Activated CD8-positive, alpha-beta memory T cell treated with anti-CD3 and anti-CD28 coated beads, Interleukin-2, amount 50 U/mL, for 24 hours (primary cell): ENCODE results near the gene CGREF1.

Experiments
- DNase-seq: peaks from one replicate; pipeline ENCODE4 v3.0.0-alpha.2; 2020; ENCODE audit errors: extremely low read depth

CGREF1 gene

DNA sequence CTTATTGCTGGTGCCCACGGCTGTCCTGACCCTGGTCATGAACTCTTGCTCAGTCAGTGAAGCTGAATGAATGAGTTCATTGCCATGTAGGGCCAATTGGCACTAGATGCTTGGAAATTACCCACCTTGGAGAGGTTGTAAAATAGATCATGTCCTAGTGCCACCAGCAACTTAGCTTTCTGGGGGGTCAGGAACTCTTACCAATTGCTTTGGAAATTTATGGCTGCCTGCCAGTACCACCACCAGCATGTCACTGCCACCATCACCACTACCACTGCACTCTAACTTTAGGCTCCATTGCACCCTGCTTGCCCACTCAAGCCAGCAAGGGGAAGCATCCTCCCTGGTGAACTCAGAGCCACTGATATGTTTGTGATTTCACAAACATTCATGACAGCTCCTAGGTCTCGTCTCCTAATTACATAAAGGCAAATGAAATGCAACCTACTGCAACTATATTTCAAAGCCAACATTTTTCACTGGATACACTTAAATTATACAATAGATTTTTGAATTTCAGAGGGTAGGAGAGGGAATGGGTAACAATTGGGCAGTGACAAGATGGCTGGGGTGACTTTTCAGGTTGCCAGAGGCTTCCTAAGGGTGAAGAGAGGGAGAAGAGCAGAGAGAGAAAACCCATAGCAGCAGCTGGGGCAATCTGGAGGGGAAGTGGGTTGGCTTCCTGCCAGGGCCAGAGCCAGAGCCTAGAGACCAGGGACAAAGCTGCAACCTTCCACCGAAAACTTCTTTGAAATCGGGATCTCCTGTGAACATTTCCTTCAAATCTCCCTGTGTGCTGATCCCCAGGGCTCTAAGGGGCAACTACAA lies 44.0 kb downstream of the CGREF1 start:
- DNase-seq = no peak

DNA sequence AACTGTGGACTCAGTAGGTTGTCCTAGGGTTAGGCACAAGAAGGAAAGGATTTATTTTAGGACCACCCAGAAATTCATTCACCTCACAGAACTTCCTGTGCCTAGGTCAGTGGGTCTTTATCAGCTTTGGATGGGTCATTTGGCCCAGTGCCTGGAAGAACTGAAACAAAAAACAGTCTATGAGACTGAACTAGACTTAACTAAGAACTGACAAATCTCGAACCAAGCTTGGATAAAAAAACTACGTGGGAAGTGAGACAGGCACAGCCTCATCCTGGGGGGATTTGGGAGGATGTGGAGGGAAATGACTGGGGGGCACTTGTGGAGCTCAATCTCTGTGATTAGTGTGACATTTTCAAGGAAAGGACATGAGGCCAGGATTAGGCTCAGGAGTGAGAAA lies 45.1 kb downstream of the CGREF1 start:
- no peak for DNase-seq

DNA sequence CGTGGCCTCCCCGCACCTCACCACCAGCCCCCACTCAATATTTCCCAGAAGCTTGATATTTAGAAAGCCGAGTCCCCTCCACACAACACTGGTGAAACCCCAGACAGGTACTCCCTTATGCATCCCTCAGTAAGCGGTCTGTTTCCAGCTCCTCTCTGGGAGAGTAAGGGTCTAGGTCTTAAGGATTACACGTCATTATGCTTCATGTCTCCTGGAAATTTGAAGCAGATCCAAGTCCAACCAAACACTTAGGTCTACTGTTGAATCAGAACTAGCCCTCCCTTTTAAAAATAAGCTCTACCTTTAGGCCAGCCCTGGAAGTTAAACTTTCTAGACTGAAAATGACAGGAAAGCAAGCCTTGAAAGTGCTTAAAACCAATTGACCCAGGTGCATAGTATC lies 46.0 kb downstream of the CGREF1 start:
- DNase-seq = no peak

DNA sequence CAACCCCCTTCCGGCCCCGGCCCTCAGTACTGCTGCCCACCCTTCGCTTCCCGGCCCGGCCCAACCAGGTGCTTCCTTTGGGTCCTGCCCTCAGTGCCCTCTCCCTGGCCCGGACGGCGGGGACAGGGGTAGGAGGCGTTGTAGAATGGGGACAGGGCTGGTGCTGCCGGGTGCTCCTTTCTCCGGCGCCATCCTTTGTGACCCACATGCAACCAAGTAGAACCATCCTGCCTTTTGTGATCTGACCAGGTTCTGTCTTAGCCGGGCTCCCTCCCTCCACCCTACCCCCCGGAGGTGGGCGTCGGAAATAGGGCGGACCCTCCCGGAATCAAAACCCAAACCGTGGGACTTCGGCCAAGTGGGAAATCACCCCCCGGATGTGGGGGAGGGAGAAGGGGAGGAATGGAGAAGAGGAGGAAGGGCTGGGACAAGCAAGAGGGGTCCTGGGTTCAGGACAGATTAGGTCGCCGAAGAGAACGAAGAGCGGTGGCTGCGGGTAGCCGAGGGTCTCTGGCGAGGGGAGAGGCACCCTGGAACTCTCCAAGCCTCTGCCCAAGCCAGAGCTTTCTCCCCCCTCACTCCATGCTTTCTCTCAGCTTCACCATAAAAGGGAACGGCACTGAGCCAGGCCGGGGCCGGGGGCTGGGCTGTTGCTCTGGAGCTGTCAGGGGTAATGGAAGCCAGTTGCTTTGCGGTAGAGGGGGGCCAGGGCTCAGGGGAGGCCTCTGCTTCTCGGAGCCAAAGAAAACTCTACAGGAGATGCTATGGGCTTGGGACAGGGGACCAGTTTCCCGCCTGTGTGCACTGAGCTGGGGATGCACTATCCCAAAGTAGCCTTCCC lies 46.7 kb downstream of the CGREF1 start:
- DNase-seq = no peak

DNA sequence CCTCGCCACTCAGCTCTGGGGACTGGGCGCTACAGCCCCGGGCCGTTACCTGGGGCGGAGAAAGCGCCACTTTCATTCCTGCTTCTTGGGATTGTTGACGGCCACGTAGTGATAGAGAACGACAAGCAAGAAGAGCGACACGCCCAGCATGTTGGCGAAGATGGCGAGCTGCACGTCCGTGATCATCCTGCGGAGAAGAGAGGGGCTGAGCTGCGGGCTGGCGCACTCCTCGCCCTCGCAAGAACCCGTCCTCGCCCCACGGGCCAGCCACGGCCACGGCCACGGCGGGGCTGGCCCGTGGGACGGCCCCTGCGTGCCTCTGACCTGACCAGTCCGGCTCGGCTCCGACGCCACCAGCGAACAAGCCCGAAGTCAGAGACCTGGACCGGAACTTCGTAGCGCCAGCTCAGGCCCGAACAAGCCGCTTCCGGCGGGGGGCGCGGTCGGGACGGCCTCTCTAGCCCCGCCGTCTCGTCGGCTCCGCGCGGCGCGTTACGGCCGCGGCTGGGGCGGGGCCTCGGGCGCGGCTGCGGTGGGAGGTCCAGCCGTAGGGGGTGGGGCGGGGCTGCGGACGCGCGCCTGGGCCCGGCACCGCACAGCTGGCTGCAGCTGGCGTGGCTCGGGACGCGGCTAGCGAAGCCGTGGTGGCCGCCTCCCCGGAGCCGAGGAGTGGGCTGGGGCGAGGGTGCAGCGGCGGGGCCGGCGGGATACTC lies 47.5 kb downstream of the CGREF1 start, which contains the start of gene OST4:
Gene OST4, minus strand, starts transcription at position 378 of the 713 bp plus-strand sequence.
- peak; percentile 70 for DNase-seq

DNA sequence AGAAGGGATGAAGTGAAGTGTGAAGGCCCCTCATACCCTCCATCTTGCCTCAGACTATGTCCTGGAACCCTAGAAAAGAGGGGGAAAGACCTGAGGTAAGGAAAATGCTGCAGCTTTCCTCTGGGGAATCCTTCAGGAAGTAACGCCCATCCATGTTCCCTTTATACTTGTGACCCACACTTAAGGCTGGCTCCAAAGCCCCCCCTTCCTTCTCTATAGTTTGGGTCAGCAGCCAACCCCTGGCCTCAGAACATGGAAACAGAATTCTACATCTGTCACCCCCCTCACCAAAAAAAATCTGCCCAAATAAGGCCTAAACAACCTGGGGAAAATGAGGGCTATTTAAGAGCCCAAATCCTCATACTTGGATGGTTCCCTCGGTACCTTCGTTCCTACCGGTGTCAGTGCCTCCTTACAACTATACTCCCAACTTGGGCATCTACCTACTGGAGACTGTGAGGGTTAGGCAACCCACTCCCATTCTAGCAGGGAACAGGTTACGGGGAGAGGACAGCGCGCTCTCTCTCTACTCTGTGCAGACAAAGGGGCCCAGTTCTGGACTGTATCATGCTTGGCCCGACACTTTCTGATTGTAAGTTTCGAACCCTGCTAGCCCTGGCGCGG lies 48.2 kb downstream of the CGREF1 start:
- DNase-seq = no peak

DNA sequence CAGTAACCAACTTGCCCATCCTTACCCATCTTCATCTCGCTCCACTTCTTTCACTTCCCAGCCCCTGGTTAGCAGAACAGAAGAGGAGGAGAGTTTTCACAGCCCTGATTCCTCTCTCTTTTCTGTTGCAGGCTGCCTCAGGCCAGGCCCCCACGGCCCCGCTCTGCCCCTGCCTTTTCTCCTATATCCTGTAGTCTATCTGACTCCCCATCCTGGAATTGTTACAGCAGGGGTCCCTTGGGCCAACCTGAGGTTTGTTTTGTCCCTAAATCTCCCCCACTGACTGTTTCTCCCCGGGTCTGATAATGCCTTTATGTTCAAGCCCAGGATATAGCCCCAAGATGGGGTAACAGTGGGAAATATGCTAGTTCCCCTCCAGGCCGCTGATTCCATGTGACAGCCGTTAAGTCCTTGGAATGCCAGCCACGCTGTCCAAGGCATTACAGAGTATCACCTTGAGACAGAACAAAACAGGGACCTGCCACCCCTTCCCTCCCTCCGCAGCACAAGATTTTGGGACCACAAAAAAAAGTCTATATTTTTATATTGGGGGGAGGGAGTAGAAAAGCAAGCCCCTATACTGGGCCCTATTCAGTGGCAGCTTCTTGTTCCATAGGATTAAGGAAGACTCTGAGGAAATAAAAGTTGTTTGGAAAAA lies 48.8 kb downstream of the CGREF1 start:
- no peak for DNase-seq

DNA sequence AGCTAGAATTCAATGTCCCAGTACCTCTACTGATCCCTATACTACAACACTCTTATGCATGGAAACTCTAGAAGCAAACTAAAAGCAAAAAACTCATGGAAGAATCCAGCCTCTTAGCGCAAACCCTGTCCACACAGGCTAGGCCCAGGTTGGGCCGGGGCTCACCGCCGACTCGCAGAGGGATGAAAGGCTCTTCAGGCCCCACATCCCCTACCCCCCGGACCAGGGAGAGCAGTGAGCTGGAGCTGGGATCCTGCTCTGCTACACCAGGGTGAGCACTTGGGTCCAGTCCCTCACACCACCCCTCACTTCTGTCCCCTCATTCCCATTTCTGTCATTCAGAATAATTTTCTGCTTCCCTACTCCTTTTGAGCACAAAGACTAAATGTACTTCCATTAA lies 49.5 kb downstream of the CGREF1 start:
- DNase-seq = no peak

DNA sequence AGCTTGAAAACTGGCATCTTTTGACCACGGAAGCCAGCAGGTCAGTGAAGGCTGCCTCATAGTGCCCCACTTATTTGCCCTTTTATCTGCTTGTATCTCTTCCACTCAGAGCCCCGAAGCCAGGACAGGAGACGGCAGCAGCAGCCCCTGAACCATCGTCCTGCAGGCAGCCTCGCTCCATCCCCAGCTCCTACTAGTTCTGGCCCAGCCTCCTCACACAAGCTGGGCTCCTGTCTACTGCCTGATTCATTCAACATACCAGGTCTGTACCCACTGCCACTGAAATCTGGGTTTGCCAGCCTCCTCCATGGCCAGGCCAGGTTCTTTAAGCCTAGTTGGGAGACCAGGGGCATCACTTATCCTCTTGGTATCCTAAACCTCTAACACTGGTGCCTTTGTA lies 51.5 kb downstream of the CGREF1 start:
- DNase-seq = no peak

DNA sequence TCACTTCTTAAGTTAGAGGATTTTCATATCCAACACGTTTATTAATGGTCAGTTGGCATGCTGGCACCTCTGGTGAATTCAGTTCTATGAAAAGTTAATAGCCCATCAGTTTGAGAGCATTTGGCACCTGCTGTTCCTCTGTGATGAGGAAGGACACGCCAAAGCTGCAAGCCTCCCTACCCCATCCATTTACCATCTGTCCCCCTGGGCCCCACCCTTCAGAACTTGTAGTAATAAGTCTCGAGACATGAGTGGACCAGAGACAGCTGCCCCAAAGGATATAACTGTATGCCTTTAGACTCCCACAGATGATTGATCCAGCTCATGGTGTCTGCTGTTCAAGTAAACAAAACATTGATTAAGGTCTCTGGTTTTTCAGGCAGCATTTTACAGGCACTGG lies 53.8 kb downstream of the CGREF1 start:
- no peak for DNase-seq

DNA sequence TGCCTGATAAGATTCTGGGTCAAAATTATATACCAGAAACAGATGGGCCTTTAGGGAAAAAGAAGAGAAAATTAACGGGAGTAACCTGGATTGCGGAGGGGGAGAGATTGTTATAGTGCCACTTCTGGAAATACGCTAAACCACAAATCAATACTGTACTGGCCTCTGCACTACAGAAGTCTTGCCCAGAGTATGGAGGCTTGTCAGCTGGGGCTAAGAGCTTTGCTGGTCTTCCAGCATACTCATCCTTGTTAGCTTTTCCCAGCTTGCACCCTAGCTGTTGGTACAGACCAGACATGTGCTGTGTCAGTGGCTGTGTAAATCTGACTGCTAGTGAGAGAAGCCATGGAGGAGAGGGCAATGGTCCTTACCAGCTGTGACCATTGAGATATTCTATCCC lies 58.6 kb downstream of the CGREF1 start:
- no peak for DNase-seq

DNA sequence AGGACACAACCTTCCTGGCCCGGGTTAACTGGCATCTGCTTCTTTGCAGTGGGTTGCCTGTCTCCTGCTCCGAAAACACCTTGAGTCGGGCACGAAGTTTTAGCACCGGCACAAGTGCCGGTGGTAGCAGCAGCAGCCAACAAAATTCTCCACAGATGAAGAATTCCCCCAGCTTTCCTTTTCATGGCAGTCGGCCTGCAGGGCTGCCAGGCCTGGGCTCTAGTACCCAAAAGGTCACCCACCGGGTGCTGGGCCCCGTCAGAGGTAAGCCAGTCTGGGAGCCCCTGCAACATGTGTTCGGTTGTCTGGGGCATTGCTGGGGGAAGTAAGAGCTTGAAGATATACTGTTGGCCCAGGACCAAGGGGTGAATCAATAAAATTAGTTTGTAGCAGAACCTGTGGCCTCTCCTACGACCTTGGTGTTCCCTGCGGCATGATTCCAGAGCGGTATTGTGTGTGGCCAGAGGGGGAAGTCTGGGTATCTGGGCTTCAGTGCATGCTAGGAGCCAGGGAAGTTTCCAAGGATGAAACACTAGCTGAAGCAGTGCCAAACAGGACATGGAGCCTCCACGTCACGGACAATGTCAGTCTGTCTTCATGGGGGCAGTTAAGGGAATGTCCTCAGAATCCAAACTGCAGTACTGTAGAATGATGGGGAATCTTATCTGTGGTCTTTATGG lies 59.6 kb downstream of the CGREF1 start:
- DNase-seq = no peak

DNA sequence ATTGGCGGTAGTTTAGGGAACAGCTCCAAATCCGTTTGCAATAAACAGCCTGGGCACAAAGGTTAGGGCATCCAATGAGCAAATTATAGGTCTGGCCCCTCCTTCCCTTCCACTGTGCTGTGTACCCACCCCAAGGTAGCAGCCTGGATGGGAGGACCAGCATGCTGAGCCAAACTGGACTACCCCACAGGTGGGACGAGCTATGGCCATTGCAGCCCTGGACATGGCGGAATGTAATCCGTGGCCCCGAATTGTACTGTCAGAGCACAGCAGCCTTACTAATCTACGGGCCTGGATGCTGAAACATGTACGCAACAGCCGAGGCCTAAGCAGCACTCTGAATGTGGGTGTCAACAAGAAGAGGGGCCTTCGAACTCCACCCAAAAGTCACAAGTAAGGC lies 60.7 kb downstream of the CGREF1 start:
- no peak for DNase-seq

DNA sequence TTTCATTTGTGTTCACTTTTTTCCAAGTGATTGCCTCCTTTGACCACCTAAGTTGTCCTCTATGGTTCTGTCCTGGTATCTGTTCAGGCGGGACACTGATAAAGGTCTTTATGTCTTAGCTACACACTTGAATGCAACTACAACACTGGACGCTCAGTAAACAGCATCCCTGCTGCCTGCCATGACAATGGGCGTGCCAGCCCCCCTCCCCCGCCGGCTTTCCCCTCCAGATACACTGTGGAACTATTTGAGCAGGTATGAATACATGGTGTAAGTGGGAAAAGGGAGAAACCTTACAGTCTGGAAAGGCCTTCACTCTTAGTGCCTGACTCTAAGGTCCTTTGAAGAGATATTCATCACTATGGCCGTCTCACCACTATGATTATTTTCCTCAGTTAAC lies 61.7 kb downstream of the CGREF1 start:
- DNase-seq = no peak

DNA sequence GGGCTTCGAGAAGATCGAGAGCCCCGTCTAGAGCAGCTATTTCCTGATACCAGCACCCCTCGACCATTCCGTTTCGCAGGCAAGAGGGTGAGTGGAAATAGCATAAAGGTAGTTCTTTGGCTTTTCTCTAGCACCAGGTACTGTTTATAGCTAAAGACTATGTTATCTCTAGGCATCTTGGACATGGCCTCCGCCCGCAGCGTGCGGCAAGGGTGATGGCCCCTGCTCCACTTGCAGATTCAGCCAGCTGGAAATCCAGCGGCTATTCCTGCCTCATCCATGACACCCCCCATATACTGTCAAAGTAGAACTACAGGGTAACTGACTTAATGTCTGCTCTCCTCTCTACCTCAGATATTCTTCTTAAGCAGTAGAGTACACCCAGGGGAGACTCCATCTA lies 64.2 kb downstream of the CGREF1 start:
- no peak for DNase-seq

DNA sequence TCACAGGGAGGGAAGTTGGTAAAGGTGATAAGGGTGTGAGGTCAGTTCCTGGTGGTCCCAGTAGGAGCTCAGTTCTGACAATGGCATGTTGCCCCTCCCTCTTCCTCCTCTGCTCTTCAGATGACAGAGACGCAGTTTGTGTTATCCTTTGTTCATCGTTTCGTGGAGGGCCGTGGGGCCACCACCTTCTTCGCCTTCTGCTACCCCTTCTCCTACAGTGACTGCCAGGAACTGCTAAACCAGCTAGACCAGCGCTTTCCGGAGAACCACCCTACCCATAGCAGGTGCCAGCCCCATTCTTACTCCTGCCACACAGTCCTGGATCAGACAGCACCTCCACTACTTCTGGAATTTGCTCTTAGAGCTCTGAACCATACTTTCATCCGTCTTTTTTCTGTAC lies 65.2 kb downstream of the CGREF1 start:
- DNase-seq = no peak

DNA sequence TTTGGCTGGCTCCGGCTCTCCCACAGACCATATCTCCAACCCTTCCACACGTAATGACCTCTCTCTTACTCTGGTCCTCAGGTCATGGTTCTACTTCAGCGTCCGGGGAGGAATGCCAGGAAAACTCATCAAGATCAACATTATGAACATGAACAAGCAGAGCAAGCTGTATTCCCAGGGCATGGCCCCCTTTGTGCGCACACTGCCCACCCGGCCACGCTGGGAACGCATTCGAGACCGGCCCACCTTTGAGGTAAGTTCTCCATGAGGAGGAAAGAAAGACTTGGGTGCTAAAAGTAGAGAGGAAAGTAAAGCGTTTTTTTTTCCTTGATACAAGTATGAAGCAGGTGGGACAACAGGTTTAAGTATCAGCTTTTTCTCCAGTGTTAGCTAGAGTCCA lies 65.6 kb downstream of the CGREF1 start:
- no peak for DNase-seq

DNA sequence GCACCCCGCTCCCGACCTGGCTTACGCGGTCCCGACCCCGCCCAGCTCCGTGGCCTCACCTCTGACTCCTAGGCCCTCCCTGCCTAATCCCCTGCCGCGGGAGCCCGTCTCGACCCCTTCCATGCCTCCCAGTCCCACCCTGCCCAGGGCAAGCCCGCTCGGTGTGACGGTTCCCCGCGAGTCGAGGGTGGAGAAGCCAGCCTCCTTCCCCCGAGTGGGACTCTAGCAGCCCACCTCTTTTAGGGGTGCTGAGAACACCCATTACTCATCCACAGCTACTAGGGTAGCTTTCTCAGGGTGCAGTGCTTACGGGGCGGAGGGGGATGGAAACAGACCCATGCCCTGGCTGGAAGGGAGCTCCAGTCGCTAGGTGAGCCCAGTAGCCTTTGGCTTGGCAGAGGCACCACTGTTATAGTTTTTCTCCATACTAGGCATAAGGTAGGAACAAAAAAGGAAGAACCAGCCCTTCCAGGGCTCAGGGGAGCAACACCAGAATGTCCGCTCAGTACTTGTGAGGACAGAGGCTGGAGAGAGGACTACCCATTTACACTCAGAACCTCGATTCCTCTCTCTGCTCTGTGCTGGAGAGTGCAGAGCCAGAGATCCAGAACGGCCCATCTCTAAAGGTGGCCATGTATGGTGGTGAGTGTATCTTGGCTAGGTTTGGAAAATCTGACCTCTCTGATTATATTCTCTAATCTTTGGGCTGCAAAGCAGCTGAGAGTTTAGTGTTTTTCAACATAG lies 66.9 kb downstream of the CGREF1 start:
- no peak for DNase-seq

DNA sequence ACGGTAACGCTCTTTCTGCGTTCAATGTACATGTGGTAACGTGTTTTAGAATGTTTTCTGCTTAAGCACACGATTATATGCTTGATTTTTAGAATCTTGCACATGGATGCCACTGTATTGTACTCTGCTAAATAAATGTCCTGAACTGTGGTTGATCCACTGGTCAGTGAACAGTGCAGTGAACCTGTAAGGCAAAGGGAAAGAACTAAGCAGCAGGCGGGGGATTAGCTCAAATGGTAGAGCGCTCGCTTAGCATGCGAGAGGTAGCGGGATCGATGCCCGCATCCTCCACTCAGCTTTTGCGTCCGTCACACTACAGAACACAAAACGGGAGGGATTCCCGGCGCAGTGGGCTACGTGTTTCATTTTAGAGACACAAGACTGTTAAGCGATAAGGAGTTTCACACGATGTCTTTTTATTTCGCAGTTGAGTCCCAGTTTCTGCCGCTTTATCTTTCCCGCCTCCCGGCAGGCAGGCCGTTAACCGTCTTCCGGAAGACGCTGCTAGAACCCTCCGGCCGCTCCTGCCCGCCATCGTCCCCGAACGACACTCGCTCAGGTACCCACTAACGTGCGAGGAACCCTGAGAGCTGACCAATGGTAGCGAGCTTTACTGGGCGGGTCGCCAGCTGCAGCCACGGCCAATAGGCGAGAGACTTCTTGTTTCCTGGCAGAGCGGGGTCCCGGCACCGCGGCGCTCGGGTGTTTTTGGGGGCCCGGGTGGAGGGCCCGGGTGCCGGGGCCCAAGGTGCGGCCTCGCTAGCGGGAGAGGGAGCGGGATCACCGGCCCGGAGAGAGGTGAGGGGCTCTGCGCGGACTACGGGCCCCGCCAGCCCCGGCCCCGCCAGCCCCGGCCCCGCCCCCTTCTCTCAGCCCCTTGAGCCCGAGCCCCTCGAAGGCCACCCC lies 67.7 kb downstream of the CGREF1 start, which contains the start of gene AGBL5:
Gene AGBL5, plus strand, starts transcription at position 673 of the 906 bp plus-strand sequence. CDS start 1,291 bp downstream, outside the sequence.
- peak; percentile 89 for DNase-seq
